ENCODE data around the gene NFU1.
"Not testable (repeated sequence)": the region's sequence is repeated elsewhere in the genome, so short reads cannot be mapped to it uniquely, and the experiment has no call there.

The NFU1 gene

GRCh38 chr2:69449906-69450305, 12.7 kb upstream of the NFU1 start:
- DNase-seq = no peak

GRCh38 chr2:69443673-69444072, 6.4 kb upstream of the NFU1 start:
- DNase-seq = not testable (repeated sequence)

GRCh38 chr2:69439499-69439898, 2.3 kb upstream of the NFU1 start:
- not testable (repeated sequence) for DNase-seq

GRCh38 chr2:69438580-69438979, 1.3 kb upstream of the NFU1 start:
- DNase-seq = no peak

- no peak for DNase-seq
Observed at GRCh38 chr2:69437751-69438154, 518 bp upstream of the NFU1 start.

- no peak for DNase-seq
Observed at GRCh38 chr2:69436596-69436937, 668 bp downstream of the NFU1 start.

GRCh38 chr2:69434753-69435152, 2.5 kb downstream of the NFU1 start:
- DNase-seq = no peak

GRCh38 chr2:69429491-69430183, 7.6 kb downstream of the NFU1 start:
- no peak for DNase-seq

GRCh38 chr2:69428981-69429380, 8.3 kb downstream of the NFU1 start:
- no peak for DNase-seq

GRCh38 chr2:69424419-69424818, 12.8 kb downstream of the NFU1 start:
- DNase-seq = no peak

- DNase-seq = no peak
Observed at GRCh38 chr2:69422198-69422597, 15.0 kb downstream of the NFU1 start.

GRCh38 chr2:69419111-69419510, 18.1 kb downstream of the NFU1 start:
- not testable (repeated sequence) for DNase-seq

- DNase-seq = no peak
Observed at GRCh38 chr2:69416147-69416546, 21.1 kb downstream of the NFU1 start.

GRCh38 chr2:69411120-69411519, 26.1 kb downstream of the NFU1 start:
- DNase-seq = no peak

- DNase-seq = no peak
Observed at GRCh38 chr2:69405306-69405705, 31.9 kb downstream of the NFU1 start.

- no peak for DNase-seq
Observed at GRCh38 chr2:69400121-69400520, 37.1 kb downstream of the NFU1 start.

- DNase-seq = no peak
Observed at GRCh38 chr2:69397234-69397633, 40.0 kb downstream of the NFU1 start.

- no peak for DNase-seq
Observed at GRCh38 chr2:69395866-69396265, 41.4 kb downstream of the NFU1 start.

- DNase-seq = no peak
Observed at GRCh38 chr2:69393963-69394362, 43.3 kb downstream of the NFU1 start.

- DNase-seq = no peak
Observed at GRCh38 chr2:69390471-69390870, 46.8 kb downstream of the NFU1 start.

GRCh38 chr2:69390001-69390400, 47.2 kb downstream of the NFU1 start:
- DNase-seq = no peak

GRCh38 chr2:69389271-69389670, 48.0 kb downstream of the NFU1 start:
- DNase-seq = no peak

GRCh38 chr2:69387770-69388481, 49.3 kb downstream of the NFU1 start:
- no peak for DNase-seq

- DNase-seq = peak; percentile 47
Observed at GRCh38 chr2:69386789-69387734, 50.2 kb downstream of the NFU1 start, which contains the start of gene GFPT1. Gene GFPT1, minus strand, starts transcription at chr2:69387227. Its CDS starts 156 bp downstream, at chr2:69387071.

Data from NCI-H1436 treated with DMSO at 0.1 percent for 48 hours (cell line).